ENCODE measurements around the gene MYH7.
"Not testable (repeated sequence)": the region's sequence is repeated elsewhere in the genome, so short reads cannot be mapped to it uniquely, and the experiment has no call there.

The MYH7 gene

GRCh38 chr14:23386266-23386657 lies 49.2 kb downstream of the MYH7 start:
- DNase-seq (ENCODE audit: low read depth), result not testable (repeated sequence)

GRCh38 chr14:23385642-23386265 lies 49.7 kb downstream of the MYH7 start:
- no peak for DNase-seq (ENCODE audit: low read depth)

DNA sequence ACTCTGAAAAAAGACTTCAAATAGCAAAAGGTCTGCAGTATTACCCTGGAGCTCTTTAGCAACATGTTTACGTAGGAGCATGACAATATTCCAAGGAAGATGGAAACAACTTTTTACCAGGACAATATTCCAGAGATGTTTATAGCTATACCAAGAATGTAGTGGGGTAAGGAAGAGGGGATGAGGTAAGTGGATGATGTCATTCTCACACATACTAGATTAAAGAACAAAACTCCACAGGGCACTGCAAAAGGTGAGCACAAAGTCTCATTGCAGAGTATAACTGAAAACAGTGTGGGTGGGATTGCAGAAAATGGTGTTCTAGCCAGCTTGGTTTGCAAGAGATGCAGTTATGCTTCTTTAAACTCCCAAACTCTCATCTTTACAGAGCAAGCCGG lies 50.2 kb downstream of the MYH7 start:
- no peak for DNase-seq (ENCODE audit: low read depth)

DNA sequence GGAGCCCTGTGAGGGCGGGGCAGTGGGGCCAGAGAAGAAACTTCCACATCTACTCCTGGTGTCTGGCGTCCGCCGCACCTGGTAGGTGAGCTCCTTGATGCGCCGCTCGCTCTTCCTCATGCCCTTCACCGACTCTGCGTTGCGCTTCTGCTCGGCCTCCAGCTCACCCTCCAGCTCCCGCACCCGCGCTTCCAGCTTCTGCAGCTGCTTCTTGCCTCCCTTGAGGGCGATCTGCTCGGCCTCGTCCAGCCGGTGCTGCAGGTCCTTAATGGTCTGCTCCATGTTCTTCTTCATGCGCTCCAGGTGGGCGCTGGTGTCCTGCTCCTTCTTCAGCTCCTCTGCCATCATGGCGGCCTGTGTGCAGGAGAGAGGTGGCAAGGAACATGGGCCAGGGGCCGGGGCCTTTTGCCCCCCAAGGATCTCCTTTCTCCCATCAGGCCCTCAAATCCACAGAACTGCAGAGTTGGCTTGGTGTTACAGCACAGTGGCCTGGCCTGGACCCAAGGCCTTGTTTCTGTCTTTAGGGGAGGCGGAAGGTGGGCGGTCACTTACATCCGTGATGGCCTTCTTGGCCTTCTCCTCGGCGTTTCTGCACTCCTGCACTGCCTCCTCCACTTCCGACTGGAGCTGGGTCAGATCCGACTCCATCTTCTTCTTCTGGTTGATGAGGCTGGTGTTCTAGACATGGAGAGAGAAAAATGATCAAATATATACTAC lies 50.9 kb downstream of the MYH7 start:
- DNase-seq (ENCODE audit: low read depth), result no peak

DNA sequence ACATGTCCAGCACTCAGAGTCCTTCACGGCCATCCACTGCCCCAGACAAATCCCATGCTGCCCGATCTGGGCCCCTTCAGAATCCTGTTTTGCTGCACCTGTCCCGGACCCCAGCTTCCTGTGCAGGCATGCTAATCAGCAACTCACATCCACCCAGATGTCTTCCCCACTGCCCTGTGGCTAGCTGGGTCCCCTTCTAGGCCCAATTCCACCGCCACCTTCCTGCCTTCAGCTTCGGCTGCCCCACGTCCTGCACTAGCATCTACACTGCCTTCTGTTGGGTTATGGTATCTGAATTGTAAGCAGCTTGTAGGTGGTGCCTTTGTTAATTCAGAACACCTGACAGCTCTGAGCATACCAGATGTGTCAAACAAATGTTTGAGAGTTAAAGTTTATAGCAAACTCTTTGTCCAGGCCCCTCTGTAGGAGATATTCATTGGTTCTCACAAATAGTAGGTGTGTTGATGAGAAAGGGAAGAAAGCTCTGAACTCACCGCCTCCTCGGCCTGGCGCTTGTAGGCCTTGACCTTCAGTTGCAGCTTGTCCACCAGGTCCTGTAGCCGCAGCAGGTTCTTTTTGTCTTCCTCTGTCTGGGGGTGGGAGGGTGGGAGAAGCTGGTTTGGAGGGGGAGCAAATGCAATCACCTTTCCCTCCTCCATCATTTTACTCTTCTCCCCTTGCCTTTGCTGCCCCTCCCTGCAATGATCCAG lies 52.6 kb downstream of the MYH7 start:
- no peak for DNase-seq (ENCODE audit: low read depth)

DNA sequence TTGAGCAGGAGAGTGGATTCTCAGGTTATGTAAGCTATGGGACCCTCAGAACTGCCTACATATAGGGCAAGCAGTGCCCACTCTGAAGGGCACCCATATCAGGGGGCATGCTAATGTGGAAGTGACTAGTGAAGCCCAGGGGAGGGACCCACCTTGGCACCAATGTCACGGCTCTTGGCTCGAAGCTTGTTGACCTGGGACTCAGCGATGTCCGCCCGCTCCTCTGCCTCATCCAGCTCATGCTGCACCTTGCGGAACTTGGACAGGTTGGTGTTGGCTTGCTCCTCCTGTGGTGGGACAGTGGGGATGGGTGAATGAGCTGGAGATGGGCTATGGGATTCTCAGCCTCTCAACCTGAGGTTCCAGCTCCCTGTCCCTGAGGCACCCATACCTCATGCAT lies 53.2 kb downstream of the MYH7 start:
- no peak for DNase-seq (ENCODE audit: low read depth)

- no peak for DNase-seq (ENCODE audit: low read depth)
Measured at GRCh38 chr14:23381871-23382270, 53.6 kb downstream of the MYH7 start.

- DNase-seq (ENCODE audit: low read depth), result no peak
Measured at GRCh38 chr14:23380976-23381375, 54.5 kb downstream of the MYH7 start.

- DNase-seq (ENCODE audit: low read depth), result no peak
Measured at GRCh38 chr14:23380197-23380914, 55.1 kb downstream of the MYH7 start.

GRCh38 chr14:23379366-23380196 lies 55.9 kb downstream of the MYH7 start:
- DNase-seq (ENCODE audit: low read depth), result no peak

DNA sequence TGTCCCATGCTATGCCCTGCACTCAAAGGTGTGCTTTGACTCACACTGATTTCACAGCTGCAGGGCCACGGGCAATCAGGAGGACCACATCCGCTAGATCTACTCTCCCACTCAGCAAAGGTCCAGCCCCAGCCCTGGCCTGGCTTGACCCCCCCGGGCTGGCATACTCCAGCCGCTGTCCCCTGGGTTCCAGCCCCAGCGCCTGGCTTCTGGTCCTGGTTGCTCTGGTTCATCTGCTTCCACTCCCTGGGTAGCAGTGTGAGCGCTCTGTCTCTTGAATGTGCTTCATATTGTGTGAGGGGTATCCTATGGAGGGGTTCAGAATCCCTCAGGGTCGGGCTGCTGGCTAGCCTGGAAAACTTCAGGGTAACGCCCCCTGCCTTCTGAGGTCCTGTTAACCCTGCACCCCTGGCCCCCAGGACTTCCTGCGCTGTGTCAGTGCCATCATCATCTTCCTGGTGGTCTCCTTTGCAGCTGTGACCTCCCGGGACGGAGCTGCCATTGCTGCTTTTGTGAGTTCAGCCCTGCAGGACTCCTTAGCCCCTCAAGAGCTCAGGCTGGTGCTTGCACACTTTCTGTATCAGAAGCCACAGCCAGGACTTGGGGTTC lies 56.7 kb downstream of the MYH7 start:
- no peak for DNase-seq (ENCODE audit: low read depth)

DNA sequence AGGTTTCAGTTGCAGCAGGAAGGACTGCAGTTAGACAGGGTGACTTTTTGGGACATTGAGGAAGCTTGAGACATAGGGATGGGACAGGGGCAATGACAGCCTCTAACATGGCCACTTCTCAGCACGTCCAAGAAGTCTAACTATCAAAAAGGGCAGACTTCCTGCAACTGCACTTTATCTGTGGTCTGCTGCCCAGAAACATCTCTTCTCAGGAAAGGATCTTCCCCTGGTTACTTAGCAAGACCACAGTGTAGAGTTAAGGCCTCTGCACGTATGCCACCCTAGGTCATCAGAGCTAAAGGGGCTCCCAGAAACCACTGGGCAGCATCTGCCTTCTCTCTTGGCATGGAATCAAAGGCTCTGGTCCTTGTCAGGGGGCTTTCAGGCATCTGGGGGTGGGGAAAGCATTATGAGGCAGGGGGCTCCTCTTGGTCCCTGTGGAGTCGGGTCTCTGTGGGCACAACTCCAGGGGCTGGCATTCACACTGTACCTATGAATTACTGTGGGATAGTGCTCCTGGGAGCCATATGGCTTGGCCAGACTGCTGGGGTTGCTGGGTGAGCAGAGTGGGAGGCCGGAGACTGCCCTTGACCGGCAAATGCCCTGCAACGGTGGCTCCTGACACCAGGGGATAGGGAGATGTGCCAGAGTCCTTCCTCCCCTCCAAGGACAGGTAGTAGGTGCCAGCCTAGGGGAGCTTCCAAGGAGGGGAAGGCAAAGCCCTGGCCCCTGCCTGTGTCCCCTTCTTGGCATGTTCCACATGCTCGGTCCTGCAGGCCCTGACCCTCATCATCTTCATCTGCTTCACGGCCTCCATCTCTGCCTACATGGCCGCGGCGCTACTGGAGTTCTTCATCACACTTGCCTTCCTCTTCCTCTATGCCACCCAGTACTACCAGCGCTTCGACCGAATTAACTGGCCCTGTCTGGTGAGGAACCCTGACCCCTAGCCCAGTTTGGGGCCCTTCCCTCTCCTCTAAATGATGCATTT lies 57.6 kb downstream of the MYH7 start:
- DNase-seq (ENCODE audit: low read depth), result no peak

- DNase-seq (ENCODE audit: low read depth), result no peak
Measured at GRCh38 chr14:23377198-23377550, 58.3 kb downstream of the MYH7 start.

DNA sequence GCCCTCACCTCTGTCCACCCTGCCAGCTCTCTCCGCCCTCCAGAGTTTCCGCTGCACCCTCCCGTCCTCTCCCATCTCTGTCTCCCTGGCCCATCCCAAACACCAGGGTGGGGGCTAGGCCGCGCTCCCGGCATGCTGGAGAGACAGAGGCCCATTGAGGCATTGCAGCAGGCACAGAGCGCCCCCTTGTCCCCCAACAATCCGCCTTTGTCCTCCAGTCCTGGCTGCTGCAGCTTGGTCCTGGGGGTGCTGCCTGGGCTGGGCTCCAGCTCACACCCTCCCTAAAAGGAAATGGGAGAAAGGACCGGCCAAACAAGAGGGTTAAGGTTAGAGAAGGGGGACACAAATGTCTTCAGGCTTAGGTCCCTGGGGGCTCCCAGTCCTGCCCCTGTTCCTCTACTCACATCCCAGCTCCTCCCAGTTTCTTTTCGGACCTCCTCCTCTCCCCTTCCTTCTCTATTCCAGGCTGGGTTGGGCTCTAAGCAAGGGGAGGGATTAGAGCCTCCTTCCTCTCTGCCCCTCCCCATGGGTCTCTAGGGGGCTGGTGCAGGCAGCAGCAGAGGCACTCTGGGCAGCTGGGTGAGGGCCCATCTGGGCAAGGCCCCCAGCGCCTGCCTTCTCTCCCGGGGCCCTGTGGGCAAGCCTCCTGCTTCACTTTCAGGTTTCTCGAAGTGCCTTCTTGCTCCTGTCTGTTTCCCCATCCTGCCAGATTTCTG lies 58.8 kb downstream of the MYH7 start, which contains the start of gene CMTM5:
CMTM5 (plus strand) TSS at position 565 of the 716 bp plus-strand sequence. CDS start 206 bp downstream, outside the sequence.
- no peak for DNase-seq (ENCODE audit: low read depth)

GRCh38 chr14:23375527-23376251 lies 59.8 kb downstream of the MYH7 start:
- no peak for DNase-seq (ENCODE audit: low read depth)

DNA sequence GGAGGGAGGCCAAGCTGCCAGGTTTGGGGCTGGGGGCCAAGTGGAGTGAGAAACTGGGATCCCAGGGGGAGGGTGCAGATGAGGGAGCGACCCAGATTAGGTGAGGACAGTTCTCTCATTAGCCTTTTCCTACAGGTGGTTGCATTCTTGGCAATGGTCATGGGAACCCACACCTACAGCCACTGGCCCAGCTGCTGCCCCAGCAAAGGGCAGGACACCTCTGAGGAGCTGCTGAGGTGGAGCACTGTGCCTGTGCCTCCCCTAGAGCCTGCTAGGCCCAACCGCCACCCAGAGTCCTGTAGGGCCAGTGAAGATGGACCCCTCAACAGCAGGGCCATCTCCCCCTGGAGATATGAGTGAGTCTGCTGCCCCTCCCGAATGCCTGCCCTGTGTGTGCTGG lies 62.4 kb downstream of the MYH7 start:
- DNase-seq (ENCODE audit: low read depth), result no peak

GRCh38 chr14:23372509-23372908 lies 63.0 kb downstream of the MYH7 start, which contains the start of gene IL25:
IL25 (plus strand) TSS chr14:23372809.
- DNase-seq (ENCODE audit: low read depth), result no peak

DNA sequence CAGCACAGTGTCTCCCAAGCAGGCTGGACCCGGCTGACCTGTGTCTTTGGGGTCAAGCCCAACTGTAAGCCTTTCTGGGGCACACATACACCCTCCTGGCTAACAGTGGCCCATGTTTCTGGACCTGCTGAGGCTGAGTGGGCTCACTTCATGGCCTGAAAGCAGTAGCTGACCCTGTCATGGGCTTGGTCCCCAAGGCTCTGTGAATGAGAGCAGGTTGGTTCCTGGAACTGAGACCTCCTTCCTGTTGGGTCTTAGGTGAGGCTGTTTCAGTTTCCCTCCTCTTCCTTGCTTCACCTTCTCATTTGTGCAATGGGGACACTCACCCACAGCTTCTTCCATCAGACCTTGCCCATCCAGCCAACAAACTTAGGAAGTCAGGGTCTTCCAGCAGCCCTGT lies 63.6 kb downstream of the MYH7 start:
- no peak for DNase-seq (ENCODE audit: low read depth)

- DNase-seq (ENCODE audit: low read depth), result no peak
Measured at GRCh38 chr14:23370221-23370620, 65.2 kb downstream of the MYH7 start.
